Activated T-cell treated with anti-CD3 and anti-CD28 coated beads, Interleukin-2, amount 50 U/mL, for 24 hours (primary cell): ENCODE data around the gene NCAM1.

Experiments
- DNase-seq: peaks from one replicate; pipeline ENCODE4 v3.0.0-alpha.2; 2020
- H3K27ac Mint-ChIP-seq: 2 replicates; pipeline ENCODE4 v1.8.0; 2020; ENCODE audit warnings: mild to moderate bottlenecking, mixed read lengths
- H3K27me3 Mint-ChIP-seq: 2 replicates; pipeline ENCODE4 v1.8.0; 2020; ENCODE audit warnings: mixed read lengths
- H3K36me3 Mint-ChIP-seq: 2 replicates; pipeline ENCODE4 v1.8.0; 2020; ENCODE audit warnings: low read depth, mixed read lengths
- H3K4me1 Mint-ChIP-seq: 2 replicates; pipeline ENCODE4 v1.8.0; 2020; ENCODE audit warnings: low read depth, mixed read lengths
- H3K4me3 Mint-ChIP-seq: 2 replicates; pipeline ENCODE4 v1.8.0; 2020; ENCODE audit warnings: mild to moderate bottlenecking, moderate library complexity, mixed read lengths
- H3K9me3 Mint-ChIP-seq: 2 replicates; pipeline ENCODE4 v1.8.0; 2020; ENCODE audit warnings: mixed read lengths

The NCAM1 gene

GRCh38 chr11:113073290-113073953 lies 112.2 kb downstream of the NCAM1 start:
- no peak overlapping the region for H3K4me3 Mint-ChIP-seq
- no peak for DNase-seq
- no peaks in the 10 kb centered on the region for H3K9me3 Mint-ChIP-seq
- H3K36me3 Mint-ChIP-seq = no peaks in the 10 kb centered on the region
- no peaks in the 10 kb centered on the region for H3K27me3 Mint-ChIP-seq
- no peaks in the 10 kb centered on the region for H3K4me1 Mint-ChIP-seq
- H3K27ac Mint-ChIP-seq = no peak overlapping the region

- Mint-ChIP-seq H3K4me1 (no peaks in the 10 kb centered on the region), H3K9me3 (no peaks in the 10 kb centered on the region), H3K36me3 (no peaks in the 10 kb centered on the region), H3K27ac (no peak overlapping the region), H3K4me3 (no peak overlapping the region), H3K27me3 (no peaks in the 10 kb centered on the region)
- no peak for DNase-seq
Observed at GRCh38 chr11:113075586-113076095, 114.4 kb downstream of the NCAM1 start.

GRCh38 chr11:113077379-113077778 lies 116.2 kb downstream of the NCAM1 start:
- H3K4me1 Mint-ChIP-seq = no peaks in the 10 kb centered on the region
- no peak overlapping the region for H3K4me3 Mint-ChIP-seq
- DNase-seq = no peak
- no peaks in the 10 kb centered on the region for H3K9me3 Mint-ChIP-seq
- no peaks in the 10 kb centered on the region for H3K27me3 Mint-ChIP-seq
- no peaks in the 10 kb centered on the region for H3K36me3 Mint-ChIP-seq
- no peak overlapping the region for H3K27ac Mint-ChIP-seq

GRCh38 chr11:113082341-113082955 lies 121.2 kb downstream of the NCAM1 start:
- DNase-seq = no peak
- H3K4me1 Mint-ChIP-seq = no peaks in the 10 kb centered on the region
- H3K4me3 Mint-ChIP-seq = no peak overlapping the region
- H3K36me3 Mint-ChIP-seq = no peaks in the 10 kb centered on the region
- H3K27me3 Mint-ChIP-seq = peaks cover 6% of the 10 kb centered on the region
- H3K27ac Mint-ChIP-seq = no peak overlapping the region
- H3K9me3 Mint-ChIP-seq = no peaks in the 10 kb centered on the region

GRCh38 chr11:113083571-113083970 lies 122.4 kb downstream of the NCAM1 start:
- Mint-ChIP-seq H3K36me3 (no peaks in the 10 kb centered on the region), H3K4me3 (no peak overlapping the region), H3K27me3 (peaks cover 6% of the 10 kb centered on the region), H3K27ac (no peak overlapping the region), H3K4me1 (no peaks in the 10 kb centered on the region), H3K9me3 (no peaks in the 10 kb centered on the region)
- DNase-seq = no peak

- no peaks in the 10 kb centered on the region for H3K9me3 Mint-ChIP-seq
- no peaks in the 10 kb centered on the region for H3K4me1 Mint-ChIP-seq
- no peak overlapping the region for H3K27ac Mint-ChIP-seq
Observed at GRCh38 chr11:113084297-113084696, 123.1 kb downstream of the NCAM1 start.

GRCh38 chr11:113085446-113085845 lies 124.2 kb downstream of the NCAM1 start:
- no peaks in the 10 kb centered on the region for H3K36me3 Mint-ChIP-seq
- peaks cover 10% of the 10 kb centered on the region for H3K27me3 Mint-ChIP-seq
- no peak overlapping the region for H3K4me3 Mint-ChIP-seq
- no peaks in the 10 kb centered on the region for H3K9me3 Mint-ChIP-seq
- DNase-seq = no peak
- H3K4me1 Mint-ChIP-seq = no peaks in the 10 kb centered on the region
- no peak overlapping the region for H3K27ac Mint-ChIP-seq

More at GRCh38 chr11:113084297-113084696, 123.1 kb downstream of the NCAM1 start:
- no peak overlapping the region for H3K4me3 Mint-ChIP-seq
- H3K36me3 Mint-ChIP-seq = no peaks in the 10 kb centered on the region
- peaks cover 6% of the 10 kb centered on the region for H3K27me3 Mint-ChIP-seq
- no peak for DNase-seq

GRCh38 chr11:113087706-113088105 lies 126.5 kb downstream of the NCAM1 start:
- H3K27me3 Mint-ChIP-seq = peaks cover 10% of the 10 kb centered on the region
- no peak for DNase-seq
- no peak overlapping the region for H3K4me3 Mint-ChIP-seq
- H3K27ac Mint-ChIP-seq = no peak overlapping the region
- no peaks in the 10 kb centered on the region for H3K4me1 Mint-ChIP-seq
- H3K36me3 Mint-ChIP-seq = no peaks in the 10 kb centered on the region
- H3K9me3 Mint-ChIP-seq = no peaks in the 10 kb centered on the region

- Mint-ChIP-seq H3K27me3 (peaks cover 9% of the 10 kb centered on the region), H3K4me3 (no peak overlapping the region)
- no peak for DNase-seq
Observed at GRCh38 chr11:113090716-113091480, 129.7 kb downstream of the NCAM1 start.

GRCh38 chr11:113091481-113091780 lies 130.2 kb downstream of the NCAM1 start:
- H3K4me1 Mint-ChIP-seq = no peaks in the 10 kb centered on the region
- peaks cover 4% of the 10 kb centered on the region for H3K27me3 Mint-ChIP-seq
- DNase-seq = no peak
- H3K4me3 Mint-ChIP-seq = no peak overlapping the region
- no peak overlapping the region for H3K27ac Mint-ChIP-seq
- no peaks in the 10 kb centered on the region for H3K9me3 Mint-ChIP-seq
- H3K36me3 Mint-ChIP-seq = no peaks in the 10 kb centered on the region

More at GRCh38 chr11:113090716-113091480, 129.7 kb downstream of the NCAM1 start:
- Mint-ChIP-seq H3K27ac (no peak overlapping the region), H3K4me1 (no peaks in the 10 kb centered on the region), H3K36me3 (no peaks in the 10 kb centered on the region), H3K9me3 (no peaks in the 10 kb centered on the region)

GRCh38 chr11:113096648-113097047 lies 135.4 kb downstream of the NCAM1 start:
- no peak for DNase-seq
- Mint-ChIP-seq H3K27ac (no peak overlapping the region), H3K9me3 (no peaks in the 10 kb centered on the region), H3K36me3 (no peaks in the 10 kb centered on the region), H3K27me3 (peaks cover 11% of the 10 kb centered on the region), H3K4me1 (no peaks in the 10 kb centered on the region), H3K4me3 (no peak overlapping the region)

- H3K4me1 Mint-ChIP-seq = no peaks in the 10 kb centered on the region
- no peak overlapping the region for H3K27ac Mint-ChIP-seq
- H3K4me3 Mint-ChIP-seq = no peak overlapping the region
- DNase-seq = no peak
- no peaks in the 10 kb centered on the region for H3K36me3 Mint-ChIP-seq
- H3K27me3 Mint-ChIP-seq = peaks cover 25% of the 10 kb centered on the region
- no peaks in the 10 kb centered on the region for H3K9me3 Mint-ChIP-seq
Observed at GRCh38 chr11:113103932-113104690, 142.9 kb downstream of the NCAM1 start.

- no peak overlapping the region for H3K4me3 Mint-ChIP-seq
Observed at GRCh38 chr11:113104691-113105251, 143.6 kb downstream of the NCAM1 start.

GRCh38 chr11:113105592-113105991 lies 144.4 kb downstream of the NCAM1 start:
- no peaks in the 10 kb centered on the region for H3K9me3 Mint-ChIP-seq
- H3K27me3 Mint-ChIP-seq = peaks cover 19% of the 10 kb centered on the region
- DNase-seq = no peak
- no peaks in the 10 kb centered on the region for H3K4me1 Mint-ChIP-seq
- no peak overlapping the region for H3K27ac Mint-ChIP-seq
- no peaks in the 10 kb centered on the region for H3K36me3 Mint-ChIP-seq
- H3K4me3 Mint-ChIP-seq = no peak overlapping the region

More at GRCh38 chr11:113104691-113105251, 143.6 kb downstream of the NCAM1 start:
- Mint-ChIP-seq H3K4me1 (no peaks in the 10 kb centered on the region), H3K27ac (no peak overlapping the region), H3K9me3 (no peaks in the 10 kb centered on the region), H3K27me3 (peaks cover 25% of the 10 kb centered on the region), H3K36me3 (no peaks in the 10 kb centered on the region)
- DNase-seq = no peak
